ENCODE measurements around the gene ZFP57.

The ZFP57 gene

DNA sequence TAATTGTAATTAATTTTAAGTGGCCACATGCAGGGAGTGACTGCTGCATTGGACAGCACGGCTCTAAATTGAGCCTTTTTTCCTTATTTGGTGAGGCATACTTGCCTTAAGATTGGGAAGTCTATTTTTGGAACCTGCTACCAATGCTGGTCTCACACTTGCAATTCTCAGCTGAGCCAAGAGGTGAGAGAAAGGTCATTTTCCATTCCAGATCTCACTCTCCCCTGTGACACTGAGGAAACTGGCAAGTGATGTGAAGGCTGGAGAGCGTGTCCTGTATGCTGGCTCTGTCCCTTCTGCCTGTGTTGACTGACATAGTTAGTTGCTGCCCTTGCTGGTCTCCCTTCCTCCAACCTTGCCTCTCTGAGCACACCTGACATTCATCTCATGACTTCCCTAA lies 24.8 kb downstream of the ZFP57 start:
- DNase-seq (ENCODE audit: low read depth in 2 of 2, low spot score in 1 of 2) = no peak

DNA sequence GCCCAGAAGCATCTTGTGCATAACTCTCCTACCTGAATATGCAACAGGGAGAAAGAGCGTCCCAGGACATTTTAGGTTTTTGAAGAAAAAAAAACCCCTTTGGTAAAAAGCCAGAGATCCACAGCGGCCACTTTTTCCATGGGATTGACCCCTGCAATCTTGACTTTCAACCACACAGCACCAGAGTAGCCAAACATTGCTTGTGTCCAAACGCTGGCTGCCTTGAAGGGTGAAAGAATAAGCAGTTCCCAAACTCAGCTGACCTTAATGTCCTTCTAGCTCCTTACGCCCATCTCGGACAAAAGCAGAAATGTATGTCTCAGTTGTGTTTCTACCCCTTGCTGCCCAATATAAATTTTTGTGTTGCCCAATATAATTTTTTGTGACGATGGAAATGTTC lies 25.3 kb downstream of the ZFP57 start:
- DNase-seq (ENCODE audit: low read depth in 2 of 2, low spot score in 1 of 2) = no peak

DNA sequence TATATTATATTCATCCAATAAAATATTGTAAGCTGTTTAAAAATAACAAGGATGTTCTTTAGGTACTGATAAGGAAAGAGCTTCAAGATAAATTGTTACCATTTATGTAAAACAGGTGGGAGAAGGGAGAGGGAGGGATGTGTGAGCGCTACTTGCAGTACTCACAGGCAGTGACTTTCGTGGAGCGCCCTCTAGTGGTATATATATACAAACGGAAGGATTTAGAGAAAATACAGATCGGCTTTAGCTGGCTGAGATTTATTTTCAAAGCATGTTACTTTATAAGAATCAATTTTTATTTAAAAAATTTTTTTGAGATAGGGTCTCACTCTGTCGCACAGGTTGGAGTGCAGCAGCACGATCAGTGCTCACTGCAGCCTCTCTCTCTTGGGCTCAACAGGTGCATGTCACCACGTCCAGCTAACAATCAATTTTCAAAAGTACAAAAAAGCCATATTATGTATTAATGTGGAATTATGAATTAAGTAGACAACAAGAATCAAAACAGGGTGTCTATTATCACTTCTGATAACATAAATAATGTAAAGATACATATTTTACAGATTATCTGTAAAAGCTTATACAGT lies 27.4 kb downstream of the ZFP57 start:
- peak in 1 of 2 donors; percentile 17 for DNase-seq (ENCODE audit: low read depth in 2 of 2, low spot score in 1 of 2)

DNA sequence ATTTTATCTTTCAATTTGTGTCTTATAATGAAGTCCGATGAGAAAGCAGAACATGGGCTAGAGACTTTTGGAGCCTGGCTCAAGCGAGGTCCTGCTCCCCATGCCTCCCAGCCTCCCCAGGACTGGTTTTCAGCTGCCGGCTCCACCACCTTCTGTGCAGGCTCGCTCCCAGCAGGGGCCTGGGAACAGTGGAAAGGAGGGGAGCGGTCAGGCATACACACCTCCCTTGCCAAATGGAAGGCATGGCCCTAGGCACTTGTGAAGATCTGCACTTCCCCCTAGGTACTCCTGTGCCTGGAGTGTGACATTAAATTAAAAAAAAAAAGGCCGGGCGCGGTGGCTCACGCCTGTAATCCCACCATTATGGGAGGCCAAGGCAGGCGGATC lies 28.8 kb downstream of the ZFP57 start:
- no peak for DNase-seq (ENCODE audit: low read depth in 2 of 2, low spot score in 1 of 2)

DNA sequence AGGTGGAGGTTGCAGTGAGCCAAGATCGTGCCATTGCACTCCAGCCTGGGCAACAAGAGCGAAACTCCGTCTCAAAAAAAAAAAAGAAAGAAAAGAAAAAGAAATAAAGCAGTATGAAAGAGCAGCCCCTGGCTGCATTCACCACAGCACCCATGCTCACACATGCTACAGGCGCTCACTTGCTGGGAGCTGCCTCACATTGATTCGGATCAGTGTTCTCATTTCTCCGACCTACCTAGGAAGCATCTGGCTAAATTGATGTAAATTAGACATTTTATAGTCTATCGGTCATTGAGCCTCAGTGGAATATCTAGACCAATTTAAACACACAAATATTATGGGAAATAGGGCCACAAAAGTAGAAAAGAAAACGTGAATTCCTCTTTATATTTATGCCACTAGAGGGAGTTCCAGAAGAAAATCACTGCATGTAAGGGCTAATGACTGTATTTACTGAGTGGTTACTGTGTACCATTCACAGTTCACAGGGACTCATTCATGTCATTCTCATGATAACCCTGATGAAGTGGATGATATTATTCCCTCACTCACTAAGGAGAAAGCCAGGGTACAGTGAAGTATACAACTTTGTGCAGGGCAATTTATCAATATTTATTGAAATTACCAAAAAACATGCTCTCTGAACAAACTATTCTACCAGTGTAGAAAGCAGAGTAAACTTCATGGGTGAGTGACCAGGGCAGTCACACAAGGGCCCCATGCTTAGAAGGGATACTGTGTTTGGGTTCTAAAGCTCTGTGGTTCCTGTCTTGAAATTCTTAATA lies 29.3 kb downstream of the ZFP57 start:
- no peak for DNase-seq (ENCODE audit: low read depth in 2 of 2, low spot score in 1 of 2)

DNA sequence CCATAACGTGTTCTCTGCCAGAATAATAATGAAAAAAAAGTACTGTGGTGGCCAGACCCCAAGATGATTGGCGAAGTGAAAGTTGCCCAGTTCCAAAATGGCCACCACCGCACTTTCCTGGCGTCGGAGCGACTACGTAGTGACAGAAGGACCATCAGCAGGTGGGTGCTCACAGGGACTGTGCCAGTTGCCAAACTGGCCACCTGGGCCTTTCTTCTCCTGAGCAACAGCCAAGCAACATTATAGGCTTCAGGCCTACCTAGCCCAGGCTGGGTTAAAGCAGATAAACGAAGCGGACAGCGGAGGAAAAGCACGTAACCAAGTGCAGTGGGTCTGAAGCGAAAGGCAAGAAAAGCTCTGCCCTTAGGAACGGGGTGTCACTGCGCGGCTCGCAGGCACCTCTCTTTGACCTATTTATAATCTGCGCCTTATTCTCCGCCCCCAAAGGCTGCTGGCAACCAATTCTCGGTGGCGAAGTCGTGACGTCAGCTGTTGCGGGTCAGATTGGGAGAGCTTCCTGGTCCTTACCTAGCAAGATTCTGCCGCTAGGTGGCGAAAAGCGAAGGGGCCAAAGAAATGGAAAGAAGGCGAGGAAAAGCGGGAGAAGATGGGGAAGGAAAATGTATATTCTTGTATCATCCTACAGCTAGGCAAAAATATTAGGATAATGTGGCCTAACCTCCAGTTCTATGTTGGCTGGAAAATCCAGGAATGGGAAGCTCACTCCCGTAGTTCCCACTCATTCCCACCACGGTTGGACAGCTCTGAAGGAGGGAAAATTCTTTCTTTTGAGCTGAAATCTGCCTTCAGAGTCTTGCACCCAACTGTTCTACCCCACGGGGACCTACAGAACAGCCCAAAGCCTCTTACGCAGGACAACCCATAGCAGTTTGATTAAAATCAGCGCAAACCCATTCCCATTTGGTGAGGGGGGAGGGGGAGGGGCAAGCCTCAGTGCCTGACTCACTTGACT lies 31.0 kb downstream of the ZFP57 start:
- peak; percentile 97 to 98 for DNase-seq (ENCODE audit: low read depth in 2 of 2, low spot score in 1 of 2)

DNA sequence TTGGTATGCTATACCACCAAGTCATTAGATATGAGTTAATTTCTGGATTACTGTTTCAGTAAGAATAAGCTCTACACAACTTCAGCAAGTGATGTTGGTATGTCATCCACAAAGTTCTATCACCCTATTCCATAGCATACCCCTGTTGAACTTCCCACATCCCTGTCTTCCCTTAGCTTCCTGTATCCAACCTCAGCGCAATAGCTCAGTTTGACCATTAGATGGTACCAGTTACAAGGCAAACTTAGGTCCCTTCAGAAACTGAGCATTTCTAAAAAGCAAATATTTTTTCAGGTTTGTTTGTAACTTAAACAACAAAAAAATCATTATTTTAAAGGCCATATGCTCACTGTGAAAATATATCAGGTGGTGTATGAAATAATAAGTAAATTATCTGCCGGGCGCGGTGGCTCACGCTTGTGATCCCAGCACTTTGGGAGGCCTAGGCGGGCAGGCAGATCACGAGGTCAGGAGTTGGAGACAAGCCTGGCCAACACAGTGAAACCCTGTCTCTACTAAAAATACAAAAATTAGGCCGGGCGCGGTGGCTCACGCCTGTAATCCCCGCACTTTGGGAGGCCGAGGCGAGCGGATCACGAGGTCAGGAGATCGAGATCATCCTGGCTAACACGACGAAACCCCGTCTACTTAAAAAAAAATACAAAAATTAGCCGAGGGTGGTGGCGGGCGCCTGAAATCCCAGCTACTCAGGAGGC lies 32.9 kb downstream of the ZFP57 start:
- DNase-seq (ENCODE audit: low read depth in 2 of 2, low spot score in 1 of 2) = no peak

DNA sequence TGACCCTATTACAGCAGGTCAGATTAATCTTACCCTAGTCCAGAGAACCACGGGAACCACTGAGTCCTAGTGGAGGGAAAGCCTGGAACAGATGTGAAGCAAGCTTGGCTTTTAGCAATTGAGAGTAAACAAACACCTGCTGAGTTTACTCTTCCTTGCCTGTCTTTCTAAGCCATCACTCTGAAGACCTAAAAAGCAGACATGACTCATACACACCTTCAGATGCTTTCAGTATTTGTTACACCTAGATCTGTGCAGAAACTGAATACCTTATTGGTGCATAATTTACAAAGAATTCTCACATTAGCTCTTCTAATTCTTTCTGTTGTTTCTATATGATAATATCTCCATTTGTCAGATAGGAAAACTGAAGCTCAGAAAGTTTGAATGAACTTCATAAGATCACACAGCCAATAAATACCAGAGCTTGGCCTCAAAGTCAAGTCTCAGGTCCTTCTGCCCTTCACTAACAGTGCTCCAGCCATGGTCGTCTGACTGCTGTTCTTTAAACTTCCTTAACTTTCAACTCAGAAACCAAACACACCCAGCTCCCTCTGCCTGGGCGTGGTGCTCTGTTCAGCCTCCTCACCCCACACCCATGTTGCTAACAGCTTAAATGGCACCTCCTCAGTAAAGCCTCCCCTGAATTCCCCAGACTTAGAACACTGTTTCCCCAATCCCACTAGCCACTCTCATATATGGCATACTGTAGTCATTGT lies 39.4 kb downstream of the ZFP57 start:
- no peak for DNase-seq (ENCODE audit: low read depth in 2 of 2, low spot score in 1 of 2)

DNA sequence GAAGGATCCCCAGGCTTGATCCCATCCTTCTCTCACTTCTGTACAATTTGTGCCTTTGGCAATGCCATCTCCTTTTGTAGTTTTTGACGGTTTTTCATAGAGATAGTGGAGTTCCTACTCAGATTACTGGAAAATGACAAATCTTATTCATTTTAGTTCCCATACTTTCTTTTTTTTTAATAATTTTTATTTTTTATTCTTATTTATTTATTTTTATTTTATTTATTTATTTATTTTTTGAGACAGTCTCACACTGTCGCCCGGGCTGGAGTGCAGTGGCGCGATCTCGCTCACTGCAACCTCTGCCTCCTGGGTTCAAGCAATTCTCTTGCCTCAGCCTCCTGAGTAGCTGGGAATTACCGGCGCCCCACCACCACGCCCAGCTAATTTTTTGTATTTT lies 43.7 kb downstream of the ZFP57 start:
- DNase-seq (ENCODE audit: low read depth in 2 of 2, low spot score in 1 of 2) = no peak

DNA sequence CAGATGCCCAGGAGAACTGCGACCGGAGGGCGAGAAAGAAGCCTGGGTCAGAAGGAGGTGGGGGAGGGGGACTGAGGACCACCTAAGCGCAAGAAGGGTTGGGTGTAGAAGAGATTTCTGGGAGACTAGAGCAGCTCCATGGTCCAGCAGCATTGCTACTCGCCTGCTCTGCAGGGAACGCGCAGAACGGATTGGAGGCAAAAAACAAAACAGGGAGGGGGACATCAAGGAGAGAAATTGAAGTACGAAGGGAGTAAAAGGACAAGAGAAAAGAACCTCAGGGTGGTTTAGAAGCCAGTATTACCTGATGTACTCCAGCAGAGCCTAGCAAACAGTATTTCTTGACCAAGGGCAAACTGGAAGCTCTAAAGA lies 47.4 kb downstream of the ZFP57 start:
- no peak for DNase-seq (ENCODE audit: low read depth in 2 of 2, low spot score in 1 of 2)

DNA sequence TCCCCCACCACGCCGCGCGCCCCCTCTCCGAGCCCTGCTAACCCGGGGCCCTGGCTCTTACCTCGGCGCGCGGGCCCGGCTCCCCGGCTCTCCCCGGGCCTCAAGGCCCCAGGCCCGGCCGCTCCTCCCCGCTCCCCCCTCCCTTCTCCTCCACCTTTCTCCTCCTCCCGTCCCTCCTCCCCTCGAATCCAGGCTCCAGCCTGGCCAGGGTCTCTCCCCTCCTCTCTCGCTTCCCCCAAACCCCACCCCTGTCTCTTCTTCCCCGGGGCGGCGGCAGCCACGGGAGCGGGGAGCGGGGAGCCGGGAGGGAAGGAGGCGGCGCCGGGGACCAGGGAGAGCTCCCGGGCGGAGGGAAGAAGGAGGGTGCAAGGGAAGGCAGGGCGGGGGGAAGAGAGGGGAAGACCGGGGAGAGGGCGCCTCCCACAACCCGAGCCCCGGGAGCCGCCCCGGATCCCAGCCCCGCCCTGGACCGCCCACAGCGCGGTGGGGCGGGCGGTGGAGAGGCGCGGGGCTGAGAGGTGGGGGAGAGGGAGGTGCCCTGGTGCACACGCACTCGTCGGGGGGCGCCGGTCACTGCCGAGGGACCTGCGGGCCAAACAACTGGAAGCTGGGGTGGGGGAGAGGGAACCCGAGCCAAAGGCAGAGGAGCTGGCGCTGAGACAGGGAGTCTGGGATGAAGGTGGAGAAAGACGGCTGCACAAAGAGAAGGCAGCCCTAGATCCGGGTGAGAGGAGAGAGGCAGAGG lies 48.0 kb downstream of the ZFP57 start, which contains the start of gene GABBR1:
GABBR1 (minus strand) TSS at position 395 of the 745 bp plus-strand sequence. CDS start 798 bp downstream, outside the sequence.
- peak in 1 of 2 donors; percentile 37 for DNase-seq (ENCODE audit: low read depth in 2 of 2, low spot score in 1 of 2)

DNA sequence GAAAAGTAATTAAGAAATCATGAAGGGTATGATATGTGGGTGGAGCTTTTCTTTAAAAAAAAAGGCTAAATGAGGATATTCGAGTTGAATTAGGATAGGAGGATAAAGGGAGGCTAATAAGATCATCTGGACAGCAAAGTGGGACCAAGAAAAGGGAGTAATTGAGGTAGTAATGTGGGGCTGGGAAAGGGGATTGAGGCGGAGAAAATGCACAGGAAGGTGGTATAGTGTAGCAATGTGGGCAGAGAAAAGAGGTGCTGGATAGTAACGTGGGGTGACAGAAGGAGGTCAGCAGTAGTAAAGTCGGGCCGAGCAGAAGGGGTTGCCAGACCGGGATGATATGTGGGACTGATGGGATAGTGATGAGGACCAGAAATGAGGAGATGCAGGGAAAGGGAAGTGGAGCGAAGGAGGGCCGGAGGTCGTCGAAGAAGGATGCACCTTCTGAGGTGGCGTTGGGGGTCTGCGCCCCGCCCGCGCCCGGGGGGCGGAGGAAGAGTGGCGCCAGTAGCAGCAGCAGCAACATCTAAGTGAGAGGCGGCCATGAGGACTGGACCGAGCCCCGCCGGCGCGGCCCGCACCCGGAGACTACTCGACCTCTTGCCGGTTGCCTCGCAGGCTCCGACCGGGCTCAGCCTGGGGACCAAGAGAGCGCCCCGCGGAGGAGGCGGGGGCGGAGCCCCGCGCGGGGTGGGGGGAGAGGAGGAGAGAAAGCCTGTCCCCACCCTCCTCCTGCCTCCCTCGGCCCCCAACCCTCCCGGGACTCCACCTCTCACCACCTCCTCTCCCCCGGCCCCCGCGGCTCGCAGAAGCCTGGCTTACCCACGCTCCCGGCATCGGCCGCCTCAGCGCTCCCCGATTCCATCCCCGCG lies 48.9 kb downstream of the ZFP57 start:
- peak in 1 of 2 donors; percentile 24 for DNase-seq (ENCODE audit: low read depth in 2 of 2, low spot score in 1 of 2)

DNA sequence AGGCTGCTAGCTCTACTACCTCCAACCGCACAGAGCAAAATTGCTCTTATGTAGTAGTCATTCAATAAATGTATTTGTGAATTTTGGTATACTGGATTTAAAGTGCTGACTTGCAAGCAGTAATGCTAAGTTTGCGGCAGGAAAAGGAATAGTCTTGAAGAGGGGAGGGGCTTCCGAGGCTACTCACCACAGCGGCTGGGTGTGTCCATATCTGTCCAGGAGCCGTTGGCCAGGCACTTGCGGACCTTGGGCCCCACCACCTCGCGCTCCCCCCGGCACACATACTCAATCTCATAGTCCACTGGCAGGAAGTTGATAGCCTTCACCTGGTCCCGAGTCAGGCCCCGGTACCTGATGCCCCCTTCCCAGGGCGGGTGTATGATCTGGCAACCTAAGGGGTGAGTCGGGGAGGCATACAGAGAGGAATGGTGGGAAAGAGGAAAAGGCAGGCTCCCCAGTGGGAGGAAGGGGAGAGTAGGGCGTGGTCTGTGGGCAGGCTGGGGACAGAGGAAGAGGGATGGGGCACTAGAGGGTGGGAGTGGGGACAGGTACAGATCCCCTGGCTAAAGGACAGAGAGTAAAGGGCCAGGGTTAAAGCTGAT lies 49.6 kb downstream of the ZFP57 start:
- DNase-seq (ENCODE audit: low read depth in 2 of 2, low spot score in 1 of 2) = no peak

DNA sequence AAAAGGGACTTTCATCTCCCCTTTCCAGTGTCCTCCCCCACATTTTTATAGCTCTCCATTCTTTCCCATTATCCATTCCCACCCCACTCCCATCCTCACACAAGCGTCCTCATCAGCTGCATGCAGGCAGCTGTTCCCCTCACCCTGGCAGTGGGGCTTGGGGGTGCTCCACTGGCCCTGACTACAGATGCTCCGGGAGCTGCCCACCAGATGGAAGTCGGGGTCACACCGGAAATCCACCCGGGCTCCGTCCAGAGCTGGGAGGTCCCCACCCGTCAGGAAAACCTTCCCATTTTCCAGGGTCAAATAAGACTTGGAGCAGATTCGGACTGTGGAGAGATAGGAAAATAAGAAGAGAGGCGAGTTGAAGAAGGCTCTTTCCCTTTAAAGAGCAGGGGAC lies 50.6 kb downstream of the ZFP57 start:
- DNase-seq (ENCODE audit: low read depth in 2 of 2, low spot score in 1 of 2) = no peak

DNA sequence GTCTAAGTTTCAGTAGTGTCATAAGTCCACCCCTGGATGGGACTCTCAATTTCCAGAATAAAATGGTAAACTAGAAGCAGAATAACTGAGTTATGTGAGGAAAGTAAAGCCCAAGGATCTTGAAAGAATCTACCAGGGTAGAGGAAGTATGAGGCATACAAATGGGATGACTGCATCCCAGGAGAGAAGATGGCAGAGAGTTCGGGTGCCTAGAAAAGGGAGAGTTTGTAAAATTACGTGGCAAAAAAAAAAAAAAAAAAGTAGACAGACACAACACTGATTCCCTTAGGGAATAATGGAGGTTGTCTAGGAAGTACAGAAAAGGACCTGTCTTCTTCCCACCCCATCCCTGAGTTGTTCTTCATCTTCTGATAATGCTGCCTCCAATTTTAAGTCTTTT lies 51.4 kb downstream of the ZFP57 start:
- DNase-seq (ENCODE audit: low read depth in 2 of 2, low spot score in 1 of 2) = no peak

DNA sequence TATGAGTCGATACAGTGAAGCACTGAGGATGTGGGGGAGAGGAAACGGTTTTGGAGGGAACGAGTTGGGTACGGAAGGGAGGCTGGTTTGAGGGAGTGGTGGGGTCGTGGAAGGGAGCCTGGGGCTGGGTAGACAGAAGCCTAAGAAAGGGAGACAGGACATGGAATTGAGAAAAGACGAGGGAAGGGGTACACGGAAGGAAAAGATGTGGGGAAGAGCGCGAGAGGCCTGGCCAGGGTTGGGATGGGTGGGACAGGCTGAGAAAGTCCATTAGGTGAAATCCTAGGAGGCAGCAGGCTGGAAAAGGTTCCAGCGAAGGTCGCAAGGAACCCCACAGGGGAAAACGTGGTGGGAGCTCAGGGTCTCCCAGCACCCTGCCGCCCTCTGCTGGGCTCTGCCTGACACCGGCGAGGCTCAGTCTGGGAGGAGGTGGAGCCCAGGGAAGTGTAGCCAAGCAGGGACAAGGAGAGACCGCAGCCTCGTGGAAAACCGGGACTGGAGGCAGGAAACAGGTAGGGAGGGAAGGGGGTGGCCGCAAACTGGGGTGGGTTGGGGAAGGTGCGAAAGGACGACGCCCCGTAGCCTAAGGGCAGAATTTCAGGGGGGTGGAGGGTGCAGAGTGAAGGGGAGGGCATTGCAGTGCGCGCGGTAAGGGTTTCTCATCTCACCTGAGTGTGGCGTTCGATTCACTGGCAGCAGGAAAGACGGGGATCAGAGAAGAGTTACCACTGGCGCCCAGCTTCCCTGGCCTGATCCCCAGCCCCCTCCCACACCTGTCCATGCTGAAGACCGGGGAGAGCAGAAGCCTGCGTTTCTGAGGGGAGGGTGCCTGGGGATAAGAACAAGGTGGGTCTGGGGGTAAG lies 52.3 kb downstream of the ZFP57 start:
- peak in 1 of 2 donors; percentile 25 for DNase-seq (ENCODE audit: low read depth in 2 of 2, low spot score in 1 of 2)

DNA sequence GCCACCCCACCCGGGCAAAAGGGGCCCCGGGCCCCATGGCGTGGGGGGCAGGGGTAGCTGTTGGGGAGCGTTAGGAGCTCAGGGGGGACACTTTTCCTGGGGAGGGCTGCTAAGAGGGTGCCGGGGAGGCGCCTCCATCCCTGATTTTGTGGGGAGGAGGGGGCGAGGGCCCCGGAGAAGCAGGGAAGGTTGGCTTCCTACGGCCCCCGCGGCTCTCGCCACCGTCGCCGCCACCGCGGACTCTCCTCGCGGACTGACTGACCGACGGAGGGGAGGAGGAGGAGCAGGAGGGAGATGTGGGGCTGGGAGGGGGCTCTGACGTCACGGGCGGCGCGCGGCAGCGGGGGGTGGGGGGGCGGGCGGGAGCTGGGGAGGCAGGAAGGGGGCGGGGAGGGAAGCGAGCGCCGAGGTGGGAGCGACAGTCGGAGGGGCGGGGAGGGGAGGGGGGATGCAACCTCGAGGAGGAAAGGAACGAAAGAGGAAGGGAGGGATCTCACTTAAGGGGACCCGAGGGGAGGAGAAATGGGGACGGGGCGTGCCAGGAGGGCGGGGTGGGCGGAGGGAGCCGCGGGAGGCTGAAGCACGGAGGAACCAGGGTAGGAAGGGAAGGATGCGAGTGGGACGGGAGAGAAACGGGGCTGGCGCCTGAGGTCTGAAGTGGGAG lies 53.1 kb downstream of the ZFP57 start:
- DNase-seq (ENCODE audit: low read depth in 2 of 2, low spot score in 1 of 2) = no peak
